NK-92 treated with Interleukin-12 subunit alpha and Interleukin-12 subunit beta, amount 100 ng/mL, for 24 hours (cell line): Measurements from ENCODE around the gene STAU1.
"Not testable (repeated sequence)": the region's sequence is repeated elsewhere in the genome, so short reads cannot be mapped to it uniquely, and the experiment has no call there.

Experiments used
- DNase-seq: peaks from one replicate; lab custom pipeline; 2025; lab: John Stamatoyannopoulos, UW

The STAU1 gene

GRCh38 chr20:49122920-49123319, 65.2 kb downstream of the STAU1 start:
- no peak for DNase-seq

GRCh38 chr20:49119988-49120387, 68.1 kb downstream of the STAU1 start:
- DNase-seq, result no peak

GRCh38 chr20:49118307-49118706, 69.8 kb downstream of the STAU1 start:
- DNase-seq, result no peak

- no peak for DNase-seq
Measured at GRCh38 chr20:49115564-49115963, 72.6 kb downstream of the STAU1 start.

GRCh38 chr20:49112596-49113274, 75.4 kb downstream of the STAU1 start:
- no peak for DNase-seq

- no peak for DNase-seq
Measured at GRCh38 chr20:49110767-49111694, 77.1 kb downstream of the STAU1 start.

GRCh38 chr20:49106328-49106727, 81.8 kb downstream of the STAU1 start:
- no peak for DNase-seq

GRCh38 chr20:49104979-49105547, 83.1 kb downstream of the STAU1 start:
- DNase-seq, result not testable (repeated sequence)

- DNase-seq, result no peak
Measured at GRCh38 chr20:49104365-49104648, 83.8 kb downstream of the STAU1 start.

- DNase-seq, result no peak
Measured at GRCh38 chr20:49103647-49104364, 84.3 kb downstream of the STAU1 start.

GRCh38 chr20:49103019-49103418, 85.1 kb downstream of the STAU1 start:
- no peak for DNase-seq

GRCh38 chr20:49100972-49101371, 87.2 kb downstream of the STAU1 start:
- no peak for DNase-seq

GRCh38 chr20:49100292-49100691, 87.8 kb downstream of the STAU1 start:
- DNase-seq, result not testable (repeated sequence)

GRCh38 chr20:49099011-49099410, 89.1 kb downstream of the STAU1 start:
- DNase-seq, result no peak

- no peak for DNase-seq
Measured at GRCh38 chr20:49098136-49098535, 90.0 kb downstream of the STAU1 start.

- no peak for DNase-seq
Measured at GRCh38 chr20:49097159-49097558, 91.0 kb downstream of the STAU1 start.

GRCh38 chr20:49096203-49096730, 91.9 kb downstream of the STAU1 start:
- DNase-seq, result no peak

- no peak for DNase-seq
Measured at GRCh38 chr20:49091762-49092161, 96.4 kb downstream of the STAU1 start.

- no peak for DNase-seq
Measured at GRCh38 chr20:49091104-49091503, 97.0 kb downstream of the STAU1 start.

GRCh38 chr20:49082295-49082694, 105.8 kb downstream of the STAU1 start:
- DNase-seq, result not testable (repeated sequence)

GRCh38 chr20:49078310-49078709, 109.8 kb downstream of the STAU1 start:
- no peak for DNase-seq

GRCh38 chr20:49074521-49074920, 113.6 kb downstream of the STAU1 start:
- no peak for DNase-seq
